GM18858 (cell line): ENCODE data around the gene EDN1.
"Not testable (repeated sequence)": the region's sequence is repeated elsewhere in the genome, so short reads cannot be mapped to it uniquely, and the experiment has no call there.

Experiments
- ATAC-seq: cut with Tn5 transposase; IDR thresholded peaks from one replicate; pipeline ENCODE4 v1.9.1; 2021; ENCODE audit not compliant: unreplicated experiment

Gene EDN1

DNA sequence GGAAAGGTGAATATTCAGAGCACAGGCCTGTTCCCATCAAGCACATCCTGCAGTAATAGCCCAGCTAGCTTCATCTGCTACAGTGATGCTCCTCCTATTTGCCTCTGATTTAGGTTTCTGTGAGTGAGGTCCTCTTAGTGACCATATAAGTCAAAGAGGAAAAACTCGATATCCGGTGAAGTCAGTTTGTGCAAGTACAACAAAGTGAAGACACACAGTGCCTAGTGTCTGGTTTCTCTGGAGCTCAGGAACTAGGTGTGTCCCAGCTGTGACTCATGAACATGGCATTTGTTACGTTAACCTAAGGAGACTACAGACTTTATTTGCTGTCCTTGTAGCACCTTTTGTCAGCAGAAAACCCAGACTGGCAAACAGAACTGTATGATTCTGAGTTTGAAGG is 33.9 kb downstream of the EDN1 start:
- ATAC-seq = no peak

DNA sequence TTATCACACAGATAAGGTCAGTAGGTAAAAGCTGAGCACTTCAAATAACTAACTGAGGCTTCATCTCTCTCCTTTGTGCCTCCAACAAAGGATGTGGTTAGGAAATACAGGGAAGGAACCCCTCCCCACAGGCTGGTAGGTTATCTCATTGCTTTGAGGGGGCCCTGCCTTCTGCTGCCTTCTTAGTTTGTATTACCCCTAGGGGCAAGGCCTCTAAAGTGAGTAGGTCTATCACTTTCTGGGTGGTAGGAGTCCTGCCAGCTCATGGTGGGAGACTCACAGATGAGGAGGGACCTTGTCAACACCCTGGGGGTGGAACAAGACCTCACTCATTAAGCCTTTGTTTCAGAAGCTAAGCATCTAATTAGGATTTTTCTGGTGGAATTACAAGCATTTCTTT is 34.6 kb downstream of the EDN1 start:
- no peak for ATAC-seq

DNA sequence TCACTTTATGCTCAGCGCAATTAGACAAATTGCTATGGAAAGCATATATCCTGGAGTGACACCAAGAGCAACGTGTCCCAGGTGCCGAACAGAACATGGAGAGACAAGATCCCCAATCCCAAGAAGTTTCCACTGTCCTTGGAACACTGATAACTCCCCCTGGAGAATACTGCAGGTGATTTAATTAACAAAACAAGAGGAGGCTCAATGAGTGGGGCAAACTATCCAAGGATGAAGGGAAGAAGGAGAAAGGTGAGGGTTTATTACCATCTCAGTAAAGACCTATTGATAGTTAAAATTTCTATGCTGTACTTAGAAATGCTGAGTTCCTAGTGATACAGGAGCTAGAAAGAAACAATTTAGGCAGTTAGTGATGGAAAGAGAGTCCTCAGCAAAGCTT is 35.7 kb downstream of the EDN1 start:
- ATAC-seq = no peak

DNA sequence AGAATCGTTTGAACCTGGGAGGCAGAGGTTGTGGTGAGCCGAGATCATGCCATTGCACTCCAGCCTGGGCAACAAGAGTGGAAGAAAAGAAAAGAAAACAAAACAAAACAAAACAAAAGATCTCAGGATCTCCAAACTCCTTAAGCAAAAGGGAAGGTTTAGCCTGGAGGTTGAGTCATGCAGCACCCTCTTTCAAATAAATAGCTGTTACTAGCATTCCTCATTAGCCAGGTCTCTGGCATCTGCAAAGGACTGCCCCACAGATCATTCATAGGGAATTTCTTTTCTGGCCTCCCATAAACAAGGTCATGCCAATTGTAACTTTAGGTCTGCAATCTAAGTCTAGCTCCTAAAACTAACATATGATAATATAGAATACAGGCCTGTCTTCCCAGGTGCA is 37.2 kb downstream of the EDN1 start:
- ATAC-seq = no peak

DNA sequence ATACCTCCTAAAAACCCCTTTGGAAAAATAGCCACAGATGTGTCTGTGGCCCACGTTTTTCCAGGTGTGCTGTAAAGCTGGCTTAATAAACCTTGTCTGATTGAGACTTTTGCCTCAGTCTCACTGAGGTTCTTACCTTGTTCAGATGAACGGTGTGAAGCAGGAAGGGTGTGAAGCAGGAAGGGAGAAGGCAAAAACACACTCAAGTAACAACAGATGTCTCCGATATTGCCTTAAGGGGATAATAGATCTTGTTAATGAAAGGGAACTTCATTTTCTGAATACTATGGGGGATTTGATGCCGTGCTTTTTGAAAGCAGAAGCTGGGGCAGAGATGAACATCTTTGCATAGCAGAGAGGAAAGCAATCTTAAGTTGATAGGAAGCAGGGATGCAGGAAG is 37.8 kb downstream of the EDN1 start:
- no peak for ATAC-seq

DNA sequence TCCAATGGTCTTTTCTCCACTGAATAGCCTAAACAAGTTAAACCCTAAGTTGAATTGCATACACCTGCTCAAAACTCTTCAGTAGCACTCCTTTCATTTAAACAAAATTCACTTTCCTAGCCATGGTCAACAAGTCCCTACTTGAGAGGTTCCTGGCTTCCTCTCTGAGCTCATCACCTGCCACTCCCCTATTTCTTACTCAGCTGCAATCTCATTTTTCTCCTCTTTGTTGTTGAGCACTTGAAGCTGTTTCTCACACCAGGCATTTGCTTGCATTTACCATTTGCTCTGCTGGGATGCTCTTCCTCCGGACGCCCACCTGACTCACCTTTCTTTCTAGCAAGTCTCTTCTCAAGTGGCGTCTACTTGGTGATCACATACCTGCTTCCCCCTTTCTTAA is 38.5 kb downstream of the EDN1 start:
- no peak for ATAC-seq

DNA sequence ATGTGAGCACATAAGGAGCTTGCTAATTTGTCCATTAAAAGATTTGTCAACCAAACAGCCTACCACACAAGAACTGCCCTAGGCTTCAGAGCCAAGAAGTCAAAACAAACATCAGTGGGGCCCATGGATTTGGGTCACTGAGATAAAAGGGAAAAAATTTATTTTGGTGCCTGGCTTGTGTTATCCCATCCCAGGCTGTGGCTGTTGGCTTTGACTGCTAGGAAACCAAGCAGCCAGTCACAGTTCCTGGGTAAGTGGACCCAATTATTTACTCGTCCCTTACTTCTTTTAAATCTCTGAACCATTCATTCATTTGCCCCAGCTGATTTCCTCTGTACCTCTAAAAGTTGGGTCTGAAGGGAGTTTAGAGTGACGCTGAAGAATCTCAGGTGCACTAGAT is 41.3 kb downstream of the EDN1 start:
- no peak for ATAC-seq

DNA sequence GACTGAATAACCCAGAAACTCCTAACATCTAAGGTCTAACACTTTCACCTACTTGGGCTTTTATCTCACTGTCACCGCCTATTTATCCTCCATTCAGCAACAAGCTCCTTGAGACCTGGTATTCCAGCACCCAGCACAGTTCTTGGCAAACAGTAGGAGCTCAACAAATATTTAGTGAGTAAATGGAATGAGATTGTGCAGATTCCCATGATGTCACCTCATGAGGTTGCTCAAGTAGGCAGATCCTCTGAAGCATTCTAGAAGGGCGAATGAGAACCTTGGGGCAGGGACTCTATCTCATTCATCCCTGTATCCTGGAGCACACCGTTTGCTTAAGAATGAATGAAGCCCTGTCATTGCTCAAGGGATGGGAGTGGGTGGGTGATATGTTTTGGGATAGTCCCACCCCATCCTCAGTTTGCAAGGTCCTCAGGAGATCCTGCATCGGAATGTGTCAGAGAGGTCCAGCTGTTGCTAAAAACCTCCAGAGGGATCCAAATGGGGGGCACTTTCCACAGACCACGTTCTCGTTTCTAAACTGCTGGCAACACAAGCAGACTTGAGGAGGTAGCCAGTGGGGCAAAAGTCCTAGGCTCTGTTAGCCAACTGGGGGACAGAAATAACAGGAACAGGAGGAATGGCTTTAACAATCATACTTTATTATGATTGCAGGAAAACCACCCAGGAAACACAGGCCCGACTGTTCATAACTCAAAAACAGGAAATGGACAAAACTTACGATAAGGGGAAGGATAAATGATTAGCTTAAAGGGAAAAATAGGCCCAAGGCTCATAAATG is 42.0 kb downstream of the EDN1 start:
- no peak for ATAC-seq

DNA sequence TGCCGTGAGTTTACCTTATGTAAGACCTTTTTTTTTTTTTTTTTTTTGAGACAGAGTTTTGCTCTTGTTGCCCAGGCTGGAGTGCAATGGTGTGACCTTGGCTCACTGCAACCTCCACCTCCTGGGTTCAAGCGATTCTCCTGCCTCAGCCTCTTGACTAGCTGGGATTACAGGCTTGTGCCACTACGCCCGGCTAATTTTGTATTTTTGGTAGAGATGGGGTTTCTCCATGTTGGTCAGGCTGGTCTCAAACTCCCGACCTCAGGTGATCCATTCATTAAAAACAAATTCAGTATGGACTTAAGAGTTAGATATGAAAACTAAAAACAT is 42.6 kb downstream of the EDN1 start:
- ATAC-seq = not testable (repeated sequence)

DNA sequence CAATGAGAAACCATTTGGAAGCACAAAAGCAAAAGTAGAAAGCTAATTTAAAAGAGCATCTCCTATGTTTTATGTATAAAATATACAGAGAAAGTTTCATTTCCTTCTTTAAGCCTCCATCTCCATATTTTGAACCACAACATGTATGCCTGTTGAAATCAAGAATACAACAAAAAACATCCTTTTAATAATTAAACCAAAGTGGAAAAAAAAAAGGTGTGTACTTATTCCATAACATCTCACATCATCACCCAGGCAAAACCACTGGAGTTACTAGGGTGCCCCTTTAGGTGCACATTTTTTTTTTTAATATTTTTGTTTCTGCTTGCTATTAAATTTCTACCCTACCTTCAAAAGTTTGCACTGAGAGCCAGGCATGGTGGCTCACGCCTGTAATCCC is 43.0 kb downstream of the EDN1 start:
- no peak for ATAC-seq

DNA sequence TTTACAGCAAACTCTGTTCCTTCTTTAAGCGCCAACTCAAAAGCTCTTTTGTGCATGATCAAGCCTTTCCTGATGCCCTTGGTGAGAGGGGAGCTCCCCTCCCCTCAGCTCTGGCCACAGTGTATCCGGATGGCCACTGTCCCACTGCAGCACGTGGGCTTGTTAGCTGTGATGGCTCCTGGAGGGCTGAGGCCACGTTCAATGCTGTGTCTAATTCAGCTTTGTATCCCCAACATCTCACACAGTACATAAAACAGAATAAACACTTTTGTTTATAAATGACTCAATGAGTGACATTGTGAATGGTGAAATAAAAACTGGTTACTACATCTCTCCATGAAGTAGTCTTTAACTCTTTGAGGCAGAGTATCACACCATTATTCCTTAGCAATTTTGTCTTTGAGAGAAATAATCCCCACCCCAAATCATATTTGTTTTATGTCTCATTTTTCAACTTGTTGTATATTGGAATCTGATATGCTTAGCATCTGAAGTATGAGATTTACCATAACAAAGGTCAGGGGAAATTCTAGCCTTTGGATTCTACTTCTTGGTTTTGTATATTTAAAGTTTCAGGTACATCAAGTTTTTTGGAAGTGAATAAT is 44.5 kb downstream of the EDN1 start:
- ATAC-seq = no peak

DNA sequence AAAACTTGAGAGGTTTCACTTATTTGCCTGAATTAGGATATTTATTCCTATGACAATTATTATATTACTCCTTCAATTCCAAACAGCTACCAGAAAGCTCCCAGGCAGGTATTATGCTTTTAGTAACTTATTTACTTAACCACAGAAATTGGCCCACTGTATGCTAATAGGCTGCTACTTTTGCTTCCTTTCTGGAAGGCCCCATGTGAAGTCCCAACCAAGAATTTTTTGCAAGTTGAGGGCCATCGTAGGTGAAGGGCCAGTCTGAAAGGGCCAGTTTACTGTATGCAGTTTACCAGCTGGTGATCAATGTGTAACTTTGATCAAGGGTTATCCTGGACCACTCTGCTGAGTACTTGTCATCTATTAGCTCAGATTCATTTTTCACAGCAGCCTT is 45.0 kb downstream of the EDN1 start:
- ATAC-seq = no peak

DNA sequence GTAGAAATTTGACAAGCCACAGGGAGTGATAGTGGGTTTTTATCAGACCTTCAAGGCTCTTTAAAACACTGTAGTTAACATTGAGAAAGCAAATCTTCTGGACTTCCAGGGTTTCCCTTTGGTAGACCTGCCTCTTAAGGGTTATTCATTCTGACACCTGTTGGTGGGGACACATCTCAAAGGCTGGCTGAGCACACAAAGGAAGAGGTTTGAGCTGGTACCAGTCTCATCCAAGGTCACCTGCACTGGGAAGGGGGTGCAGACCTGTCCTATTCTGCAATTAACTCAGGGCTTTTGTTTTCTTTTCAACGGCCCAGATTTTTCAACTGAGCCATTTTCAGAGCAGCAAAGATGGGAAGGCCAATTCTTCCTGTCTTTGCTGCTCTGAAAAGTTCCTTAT is 45.6 kb downstream of the EDN1 start:
- no peak for ATAC-seq

DNA sequence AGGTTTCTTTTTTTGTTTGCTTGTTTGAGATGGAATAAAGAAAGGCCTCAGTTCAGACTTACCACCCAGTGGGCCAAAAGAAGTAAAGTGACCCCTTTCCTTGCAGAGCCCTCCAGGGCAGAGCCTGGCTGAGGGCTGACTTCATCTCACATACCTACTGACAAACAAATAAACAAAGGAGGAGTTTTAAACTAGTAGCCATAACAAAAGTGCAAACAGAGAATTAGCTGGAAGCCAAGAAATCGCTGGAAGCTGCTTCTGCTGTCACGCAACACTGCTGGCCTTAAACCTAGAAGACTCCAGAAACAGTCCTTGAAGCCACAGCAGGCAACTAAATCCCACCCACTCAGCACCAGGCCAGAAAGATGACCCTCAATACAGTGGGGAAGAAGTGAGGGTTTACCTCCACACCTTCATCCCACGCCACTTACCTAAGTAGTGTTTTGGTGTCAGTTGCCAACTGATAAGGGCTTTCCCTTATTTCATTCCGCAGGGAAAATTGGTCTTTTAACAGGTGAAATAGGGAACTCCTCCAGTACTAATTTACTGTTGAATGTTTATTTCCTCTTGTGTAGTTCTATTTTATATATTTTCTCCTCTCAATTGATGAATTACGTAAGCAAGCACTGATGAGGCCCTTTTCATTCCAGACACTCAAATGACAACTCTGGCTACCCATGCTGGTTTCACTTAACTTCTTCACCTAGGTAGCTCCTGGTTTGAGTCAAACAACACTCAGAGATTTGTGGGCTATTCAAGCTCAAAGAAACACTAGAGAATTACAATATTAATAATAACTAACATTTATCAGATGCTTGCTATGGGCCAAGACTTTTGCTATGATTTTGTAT is 46.2 kb downstream of the EDN1 start:
- no peak for ATAC-seq

DNA sequence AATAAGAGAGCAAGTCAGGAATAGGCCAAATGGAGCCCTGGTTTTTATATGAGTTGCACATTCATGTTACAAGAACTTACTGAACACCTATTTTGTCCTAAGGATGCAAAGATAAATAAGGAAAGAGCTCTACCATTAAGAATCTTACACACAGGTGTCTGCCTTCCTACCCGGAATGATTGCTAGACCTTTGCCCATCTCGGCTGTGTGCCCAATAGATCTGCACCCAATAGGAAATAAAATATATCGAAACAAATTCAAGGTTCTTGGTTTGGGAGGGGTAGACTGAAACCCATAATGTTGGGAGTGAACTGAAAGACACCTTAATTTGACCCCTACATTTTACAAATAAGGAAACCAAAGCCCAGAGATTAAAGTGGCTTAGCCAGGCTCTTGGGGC is 48.9 kb downstream of the EDN1 start:
- ATAC-seq = no peak

DNA sequence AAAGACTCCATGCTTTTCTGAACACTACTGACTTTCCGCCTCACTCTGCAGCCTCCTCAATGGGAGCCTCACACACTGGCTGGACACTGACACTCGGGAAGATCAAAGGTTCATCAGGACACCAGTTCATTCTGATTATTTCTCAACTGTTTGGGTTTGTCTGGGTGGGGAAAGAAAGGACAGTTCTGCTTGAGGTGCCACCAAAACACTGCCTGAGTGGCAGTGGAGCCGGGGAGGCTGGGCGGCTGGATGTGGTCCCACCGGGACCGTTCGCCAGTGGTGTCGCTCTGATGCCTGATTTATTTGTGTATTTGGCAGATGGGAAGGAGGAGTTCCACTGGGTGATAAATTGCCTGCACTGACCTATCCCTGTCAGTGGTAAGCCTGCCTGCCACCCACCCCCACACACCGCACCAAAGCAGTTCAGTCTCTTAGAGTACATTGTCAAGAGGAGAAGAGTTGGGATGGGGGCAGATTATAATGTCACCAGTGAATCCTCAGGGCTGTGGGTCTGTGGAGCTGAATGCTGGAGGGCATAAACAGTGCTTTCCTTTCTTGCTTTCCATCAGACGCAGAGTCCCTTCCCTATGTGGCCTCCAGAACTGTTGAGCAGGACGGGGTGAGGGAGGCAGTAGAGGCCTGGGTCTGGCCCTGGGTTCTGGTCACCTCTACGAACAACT is 49.8 kb downstream of the EDN1 start:
- ATAC-seq = no peak

DNA sequence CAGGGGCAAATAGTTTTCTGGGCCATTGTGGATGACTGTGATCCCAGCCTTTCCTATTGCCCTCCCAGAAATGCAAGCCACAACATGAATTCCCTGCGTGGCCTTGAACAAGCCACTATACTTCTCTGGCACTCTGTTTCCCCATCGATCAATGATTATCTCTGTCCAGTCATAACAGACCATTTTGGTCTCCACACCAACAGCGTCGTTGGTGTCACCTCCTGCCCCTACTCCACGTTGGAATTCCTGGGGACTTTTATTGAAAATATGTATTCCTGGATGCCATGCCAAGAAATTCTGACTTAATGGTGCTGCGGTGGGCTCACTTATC is 50.3 kb downstream of the EDN1 start:
- no peak for ATAC-seq

DNA sequence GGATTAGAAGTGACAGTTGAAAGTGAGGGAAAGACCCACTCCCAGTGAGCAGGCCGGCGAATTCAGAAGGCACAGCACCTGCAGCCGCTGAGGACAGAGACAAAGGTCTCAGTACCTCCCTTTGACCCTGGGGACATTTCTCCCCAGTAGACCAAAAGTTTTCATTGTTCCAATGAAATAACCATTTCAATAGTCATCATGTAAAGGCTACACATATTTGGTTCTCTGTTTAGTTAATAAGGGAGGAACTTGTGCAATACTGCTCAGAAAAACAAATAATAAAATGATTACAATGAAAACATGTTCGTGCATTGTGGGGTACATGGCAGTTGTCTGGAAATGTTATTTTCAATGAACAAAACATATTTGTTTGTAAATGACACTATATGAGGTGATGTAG is 52.5 kb downstream of the EDN1 start:
- no peak for ATAC-seq

DNA sequence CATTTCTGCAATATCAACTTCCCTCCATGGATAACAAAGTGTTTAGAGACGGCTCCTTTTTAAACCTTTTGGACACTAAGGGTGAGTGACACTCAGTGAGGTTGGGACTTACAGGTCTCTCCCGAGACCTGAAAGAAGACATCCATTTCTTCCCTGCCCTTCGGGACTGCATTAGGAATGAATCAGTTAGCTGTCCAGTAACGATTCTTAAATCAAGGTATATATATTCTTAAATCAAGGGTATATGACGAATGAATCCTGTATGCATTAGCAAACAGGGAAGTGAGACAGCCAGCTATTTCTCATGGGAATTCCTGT is 52.9 kb downstream of the EDN1 start:
- ATAC-seq = no peak

DNA sequence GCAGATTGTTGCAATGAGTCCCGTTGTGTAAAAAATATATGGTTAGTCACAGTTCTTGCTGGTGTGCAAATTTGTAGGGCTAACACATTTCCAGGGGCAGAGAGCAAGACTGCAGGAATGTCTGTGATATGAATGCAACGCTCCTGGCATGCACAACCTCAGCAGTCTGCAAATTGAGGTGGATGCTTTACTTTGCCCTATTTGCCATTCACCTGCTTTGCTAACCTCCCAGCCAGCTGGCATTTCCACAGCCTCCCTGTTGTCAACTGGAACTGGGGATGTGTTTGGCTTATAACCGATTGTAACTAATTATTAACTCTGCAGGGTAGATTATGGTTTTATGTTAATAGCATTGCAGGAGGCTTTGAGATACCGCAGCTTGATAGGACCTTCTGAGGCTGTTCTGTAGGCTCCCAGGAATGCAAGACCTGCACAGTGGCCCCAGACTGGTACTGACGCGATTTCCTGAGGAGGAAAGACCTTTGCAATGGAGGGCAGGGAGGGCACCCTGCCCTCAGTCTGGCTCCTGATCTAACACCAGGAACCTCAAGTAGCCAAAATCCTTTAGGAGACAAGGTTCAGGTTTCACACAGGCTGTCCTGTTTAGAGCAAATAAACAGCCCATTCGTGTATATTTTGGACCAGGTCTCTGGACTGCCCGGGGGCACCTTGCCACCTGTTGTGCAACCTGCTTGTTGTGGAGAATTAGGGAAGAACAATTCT is 53.4 kb downstream of the EDN1 start:
- ATAC-seq = no peak

DNA sequence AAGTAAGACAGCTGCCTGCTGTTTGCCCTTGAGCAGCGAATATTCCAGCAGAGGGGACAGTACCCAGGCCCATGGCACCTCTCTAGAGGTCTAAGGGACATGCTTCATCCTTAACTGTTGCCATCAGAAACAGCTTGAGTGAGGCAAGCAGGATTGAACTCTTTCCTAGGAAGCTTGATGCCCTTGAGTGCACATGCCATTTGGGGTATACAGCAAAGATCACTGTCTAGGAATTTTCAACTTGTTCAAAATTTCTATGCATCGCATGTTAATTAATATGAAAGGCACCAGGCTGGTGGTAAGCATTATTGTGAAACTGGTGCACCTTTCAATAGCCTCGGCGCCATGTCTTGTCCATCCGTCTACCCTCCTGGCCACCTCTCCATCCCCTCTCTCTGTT is 54.1 kb downstream of the EDN1 start:
- ATAC-seq = no peak
